Astrocyte of the hippocampus (primary cell): ENCODE data around the gene KRTAP5-1.

Experiments used
- DNase-seq: peaks from one replicate; pipeline ENCODE4 v3.0.0; 2011; ENCODE audit warnings: low read depth, low spot score

The KRTAP5-1 gene

GRCh38 chr11:1572197-1573076 is 12.6 kb downstream of the KRTAP5-1 start, which contains the start of gene DUSP8:
Gene DUSP8 (minus strand): TSS chr11:1572271. CDS start chr11:1565826, 6,445 bp downstream.
- peak; percentile 97 for DNase-seq

GRCh38 chr11:1571760-1572196 is 13.3 kb downstream of the KRTAP5-1 start:
- DNase-seq = no peak

- peak; percentile 52 for DNase-seq
These were observed 14.0 kb downstream of the KRTAP5-1 start for GRCh38 chr11:1570896-1571759.

GRCh38 chr11:1570531-1570895 is 14.6 kb downstream of the KRTAP5-1 start:
- no peak for DNase-seq

- no peak for DNase-seq
These were observed 15.1 kb downstream of the KRTAP5-1 start for GRCh38 chr11:1570001-1570453.

GRCh38 chr11:1569251-1569780 is 15.8 kb downstream of the KRTAP5-1 start:
- no peak for DNase-seq

GRCh38 chr11:1568441-1568911 is 16.6 kb downstream of the KRTAP5-1 start:
- DNase-seq = peak; percentile 47

GRCh38 chr11:1567721-1568100 is 17.4 kb downstream of the KRTAP5-1 start:
- no peak for DNase-seq

GRCh38 chr11:1567052-1567720 is 17.9 kb downstream of the KRTAP5-1 start:
- DNase-seq = no peak

GRCh38 chr11:1566381-1567051 is 18.6 kb downstream of the KRTAP5-1 start:
- DNase-seq = no peak

GRCh38 chr11:1565904-1566247 is 19.2 kb downstream of the KRTAP5-1 start:
- DNase-seq = no peak

GRCh38 chr11:1565173-1565903 is 19.7 kb downstream of the KRTAP5-1 start:
- no peak for DNase-seq

GRCh38 chr11:1564535-1565172 is 20.4 kb downstream of the KRTAP5-1 start:
- peak; percentile 92 for DNase-seq

GRCh38 chr11:1563697-1564534 is 21.2 kb downstream of the KRTAP5-1 start:
- DNase-seq = no peak

- DNase-seq = no peak
These were observed 21.9 kb downstream of the KRTAP5-1 start for GRCh38 chr11:1563149-1563638.

GRCh38 chr11:1562469-1563148 is 22.5 kb downstream of the KRTAP5-1 start:
- no peak for DNase-seq

GRCh38 chr11:1561955-1562354 is 23.1 kb downstream of the KRTAP5-1 start:
- no peak for DNase-seq

- no peak for DNase-seq
These were observed 23.8 kb downstream of the KRTAP5-1 start for GRCh38 chr11:1561266-1561665.
